HTERT RPE-1 (cell line): ENCODE data around the gene STARD3.

Source experiments
- in situ Hi-C: fragments of 300-500 bp; cut with MboI; formaldehyde crosslinking; loops from 4 replicates; pipeline ENCODE4 v1.14.3; 2020; ENCODE audit warnings: low sequenced_read_pairs

Gene STARD3

GRCh38 chr17:39618956-39619785 lies 17.8 kb upstream of the STARD3 start:
- in situ Hi-C loops, result no loop called here

- in situ Hi-C loops, result no loop called here
These were observed 17.2 kb upstream of the STARD3 start for GRCh38 chr17:39619786-39620101.

- in situ Hi-C loops, result no loop called here
These were observed 15.2 kb upstream of the STARD3 start for GRCh38 chr17:39621523-39622379.

GRCh38 chr17:39622380-39623006 lies 14.5 kb upstream of the STARD3 start:
- in situ Hi-C loops, result no loop called here

GRCh38 chr17:39623356-39623950 lies 13.5 kb upstream of the STARD3 start:
- in situ Hi-C loops, result no loop called here

- in situ Hi-C loops, result no loop called here
These were observed 12.6 kb upstream of the STARD3 start for GRCh38 chr17:39624313-39624712.

GRCh38 chr17:39625198-39625785 lies 11.7 kb upstream of the STARD3 start:
- in situ Hi-C loops, result no loop called here

GRCh38 chr17:39626171-39627046 lies 10.5 kb upstream of the STARD3 start, which contains the start of gene PPP1R1B:
Gene PPP1R1B, plus strand, starts transcription at chr17:39626952. Its CDS starts 441 bp downstream, at chr17:39627393.
- in situ Hi-C loops, result no loop called here

GRCh38 chr17:39627047-39627711 lies 9.8 kb upstream of the STARD3 start:
- in situ Hi-C loops, result no loop called here

GRCh38 chr17:39627712-39628516 lies 9.0 kb upstream of the STARD3 start:
- in situ Hi-C loops, result no loop called here

GRCh38 chr17:39628655-39629493 lies 8.1 kb upstream of the STARD3 start:
- in situ Hi-C loops, result no loop called here

GRCh38 chr17:39629494-39629880 lies 7.5 kb upstream of the STARD3 start:
- in situ Hi-C loops, result no loop called here

GRCh38 chr17:39629898-39630297 lies 7.0 kb upstream of the STARD3 start:
- in situ Hi-C loops, result no loop called here

- in situ Hi-C loops, result no loop called here
These were observed 5.5 kb upstream of the STARD3 start for GRCh38 chr17:39631403-39631802.

- in situ Hi-C loops, result no loop called here
These were observed 4.6 kb upstream of the STARD3 start for GRCh38 chr17:39632153-39632941.

- in situ Hi-C loops, result no loop called here
These were observed 3.3 kb upstream of the STARD3 start for GRCh38 chr17:39633570-39634183.
